ENCODE data around the gene HNRNPUL2.
A peak's percentile ranks its signal among the peaks of the same experiment; 100 is the strongest.

Gene HNRNPUL2

DNA sequence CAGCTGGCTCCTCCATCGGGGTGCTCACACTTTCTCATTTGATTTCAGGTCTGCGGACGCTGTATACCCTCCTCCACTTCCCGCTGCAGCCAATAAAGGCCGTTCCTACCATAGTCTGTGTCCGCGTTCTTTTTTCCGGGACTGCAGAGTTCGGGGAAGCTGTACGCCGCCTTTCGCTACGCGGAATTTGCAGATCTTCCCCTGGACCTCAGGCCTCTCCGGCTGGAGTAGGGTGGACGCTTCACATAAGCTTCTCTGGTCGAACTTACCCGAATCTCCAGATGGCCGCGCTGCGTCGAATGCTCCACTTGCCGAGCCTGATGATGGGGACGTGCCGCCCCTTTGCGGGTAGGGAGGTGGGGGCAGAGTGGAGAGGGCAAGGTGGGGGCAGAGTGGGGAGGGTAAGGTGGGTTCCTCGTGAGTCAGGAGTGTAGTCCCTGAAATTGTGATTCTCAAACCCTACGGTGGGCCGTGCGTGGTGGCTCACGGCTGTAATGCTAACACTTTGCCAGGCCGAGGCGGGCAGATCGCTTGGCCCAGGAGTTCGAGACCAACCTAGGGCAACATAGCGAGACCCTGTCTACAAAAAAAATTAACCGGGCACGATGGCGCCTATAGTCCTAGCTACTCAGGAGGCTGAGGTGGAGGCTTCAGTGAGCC, 61.5 kb downstream of the HNRNPUL2 start:
- peak; percentile 47 for DNase-seq

DNA sequence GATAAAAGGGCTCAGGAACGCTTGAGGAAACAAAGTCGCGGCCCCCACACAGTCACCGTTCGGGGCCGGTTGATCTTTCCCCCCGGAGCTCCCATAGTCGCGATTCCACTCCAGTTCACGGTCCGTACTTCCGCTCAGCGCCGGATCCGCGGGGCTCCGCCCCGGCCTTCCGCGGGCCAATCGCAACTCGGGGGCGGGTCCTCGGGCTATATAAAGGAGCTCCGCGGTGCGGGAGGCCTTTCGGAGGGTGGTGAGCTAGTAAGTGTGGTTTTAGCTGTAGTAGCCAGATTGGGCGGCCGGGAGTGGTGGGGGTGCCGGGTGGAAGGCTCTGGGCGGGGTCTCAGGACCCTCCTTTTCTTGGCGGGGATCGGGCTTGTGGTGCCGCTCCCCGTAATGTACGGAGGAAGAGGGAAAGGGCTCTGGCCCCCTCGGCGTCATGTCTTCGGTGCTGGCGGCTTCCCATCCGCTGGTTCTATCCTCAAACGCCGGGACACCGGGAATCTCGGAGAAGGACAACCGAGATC, 62.1 kb downstream of the HNRNPUL2 start, which contains the start of the genes C11orf98 and CSKMT:
C11orf98 (minus strand) TSS at position 136 of the 524 bp plus-strand sequence; CDS start at position 95, 41 bp downstream.
CSKMT (plus strand) TSS at position 238 of the 524 bp plus-strand sequence. CDS start 568 bp downstream, outside the sequence.
- DNase-seq, result peak; percentile 95

DNA sequence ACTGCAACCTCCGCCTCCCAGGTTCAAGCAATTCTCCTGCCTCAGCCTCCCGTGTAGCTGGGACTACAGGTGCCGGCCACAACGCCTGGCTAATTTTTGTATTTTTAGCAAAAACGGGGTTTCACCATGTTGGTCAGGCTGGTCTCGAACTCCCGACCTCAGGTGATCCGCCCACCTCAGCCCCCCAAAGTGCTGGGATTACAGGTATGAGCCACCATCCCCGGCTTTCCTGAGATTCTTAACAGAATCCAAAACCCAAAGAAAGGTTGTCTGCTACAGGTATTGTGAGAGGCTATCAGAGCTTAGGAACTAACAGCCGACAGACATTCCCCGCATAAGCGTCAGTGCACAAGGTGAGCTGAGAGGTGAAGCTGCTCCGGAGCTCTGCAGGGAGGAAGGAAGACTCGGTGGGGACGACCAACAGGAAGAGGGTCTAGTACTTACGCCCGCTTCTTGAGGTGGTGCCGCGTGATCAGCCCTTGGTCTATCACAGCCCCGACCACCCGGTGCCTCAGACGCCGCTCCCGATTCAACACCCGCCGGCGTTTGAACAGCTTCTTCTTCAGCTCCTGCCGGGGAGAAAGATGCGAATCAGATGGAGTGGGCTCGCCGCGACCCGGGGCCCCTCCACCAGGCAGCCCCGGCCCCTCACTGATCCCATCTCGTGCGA, 62.7 kb downstream of the HNRNPUL2 start:
- peak; percentile 48 for DNase-seq
